Smooth muscle cell (in vitro differentiated cells): ENCODE data around the gene DKK1. TPM values are rescaled to one million over a fixed set of nuclear protein-coding genes. Genes with fewer than 3 reads are reported as not detected.

ENCODE experiments used
- DNase-seq: peaks from one replicate; lab custom pipeline; 2025; ENCODE audit not compliant: unreplicated experiment; lab: John Stamatoyannopoulos, UW
- H2AFZ ChIP-seq: fragments of 200-600 bp; sonication (generic); 2 replicates; pipeline ENCODE4 v1.6.0; 2016; ENCODE audit warnings: antibody characterized with exemption, low read depth, mild to moderate bottlenecking
- H3F3A ChIP-seq: fragments of 200-600 bp; sonication (generic); 2 replicates; pipeline ENCODE4 v1.6.0; 2017; ENCODE audit warnings: antibody characterized with exemption, low read depth
- H3K27ac ChIP-seq: fragments of 200-600 bp; sonication (generic); 2 replicates; pipeline ENCODE4 v1.5.1; 2016; ENCODE audit warnings: low read depth, mild to moderate bottlenecking
- H3K27me3 ChIP-seq: fragments of 200-600 bp; sonication (generic); 2 replicates; pipeline ENCODE4 v1.6.1; 2016; ENCODE audit warnings: low read depth, mild to moderate bottlenecking
- H3K36me3 ChIP-seq: fragments of 200-600 bp; sonication (generic); 2 replicates; pipeline ENCODE4 v1.5.1; 2016; ENCODE audit warnings: low read depth
- H3K4me1 ChIP-seq: fragments of 200-600 bp; sonication (generic); 2 replicates; pipeline ENCODE4 v1.5.1; 2016; ENCODE audit warnings: low read depth
- H3K4me2 ChIP-seq: fragments of 200-600 bp; sonication (generic); 2 replicates; pipeline ENCODE4 v1.6.0; 2016; ENCODE audit warnings: mild to moderate bottlenecking
- H3K4me3 ChIP-seq: fragments of 200-600 bp; sonication (generic); 2 replicates; pipeline ENCODE4 v1.5.1; 2016; ENCODE audit warnings: mild to moderate bottlenecking
- H3K79me2 ChIP-seq: fragments of 200-600 bp; sonication (generic); 2 replicates; pipeline ENCODE4 v1.6.0; 2016; ENCODE audit warnings: low read depth, mild to moderate bottlenecking
- H3K9ac ChIP-seq: fragments of 200-600 bp; sonication (generic); 2 replicates; pipeline ENCODE4 v1.6.0; 2016; ENCODE audit warnings: low read depth
- H3K9me3 ChIP-seq: fragments of 200-600 bp; sonication (generic); replicated peaks from 2 replicates; pipeline ENCODE4 v1.5.1; 2016; ENCODE audit warnings: low read depth
- H4K20me1 ChIP-seq: fragments of 200-600 bp; sonication (generic); 2 replicates; pipeline ENCODE4 v1.6.0; 2016; ENCODE audit warnings: low read depth
- CTCF ChIP-seq: fragments of 200-600 bp; sonication (generic); IDR thresholded peaks from 2 replicates; pipeline ENCODE4 v1.5.1; 2017; ENCODE audit warnings: borderline replicate concordance, mild to moderate bottlenecking, antibody characterized with exemption; ENCODE audit not compliant: insufficient read depth, poor library complexity, severe bottlenecking
- WGBS: methylation state at CpG from one replicate; pipeline ENCODE4 v1.1.7; 2016; ENCODE audit warnings: low lambda C conversion rate; 5-methylcytosine and 5-hydroxymethylcytosine counted together
- polyA plus RNA-seq: library from polyadenylated mRNA; unstranded; fragments of >200 nt; fragmentation: Nextera tagmentation; extraction: Ambion mirVana; gene quantifications from 2 replicates; pipeline ENCODE4 v1.2.1, GENCODE V29; 2016
- total RNA-seq: library from RNA; depleted of rRNA; stranded (reverse); fragments of >200 nt; gene quantifications from 2 replicates; pipeline ENCODE4 v1.2.3, GENCODE V29; 2014

Gene DKK1
- total and polyA plus RNA-seq, 2 experiments from 2014 or later, result 59.5 to 76.6 TPM

GRCh38 chr10:52346394-52347326 lies 32.6 kb downstream of the DKK1 start:
- H2AFZ ChIP-seq, result no peak overlapping the region
- H3K4me1 ChIP-seq, result no peaks in the 10 kb centered on the region
- no peaks in the 10 kb centered on the region for H3K27me3 ChIP-seq
- DNase-seq, result no peak
- H3K9me3 ChIP-seq, result no peaks in the 10 kb centered on the region
- H3F3A ChIP-seq, result no peaks in the 10 kb centered on the region
- no peaks in the 10 kb centered on the region for H3K36me3 ChIP-seq
- no peaks in the 10 kb centered on the region for H3K79me2 ChIP-seq
- no peak overlapping the region for H3K4me3 ChIP-seq
- no peaks in the 10 kb centered on the region for H4K20me1 ChIP-seq
- H3K4me2 ChIP-seq, result no peak overlapping the region
- TF ChIP-seq CTCF, result no peak
- no peak overlapping the region for H3K9ac ChIP-seq
- WGBS, result 95% methylated on average over 22 of the region's 27 CpGs
- H3K27ac ChIP-seq, result no peak overlapping the region

GRCh38 chr10:52347327-52347667 lies 33.2 kb downstream of the DKK1 start:
- DNase-seq, result no peak
- Histone ChIP-seq H3K9ac (no peak overlapping the region), H3F3A (no peaks in the 10 kb centered on the region), H3K27me3 (no peaks in the 10 kb centered on the region), H3K4me2 (no peak overlapping the region), H3K79me2 (no peaks in the 10 kb centered on the region), H3K4me3 (no peak overlapping the region), H2AFZ (no peak overlapping the region), H3K27ac (no peak overlapping the region), H4K20me1 (no peaks in the 10 kb centered on the region), H3K4me1 (no peaks in the 10 kb centered on the region), H3K36me3 (no peaks in the 10 kb centered on the region), H3K9me3 (no peaks in the 10 kb centered on the region)
- no peak for TF ChIP-seq CTCF
- 98% methylated on average over 5 of the region's 5 CpGs for WGBS

- no peak overlapping the region for H3K27ac ChIP-seq
- no peaks in the 10 kb centered on the region for H3K36me3 ChIP-seq
- no peaks in the 10 kb centered on the region for H3K4me1 ChIP-seq
- H4K20me1 ChIP-seq, result no peaks in the 10 kb centered on the region
- no peaks in the 10 kb centered on the region for H3K27me3 ChIP-seq
- no peaks in the 10 kb centered on the region for H3K79me2 ChIP-seq
- H2AFZ ChIP-seq, result no peak overlapping the region
- no peaks in the 10 kb centered on the region for H3F3A ChIP-seq
- 96% methylated on average over 5 of the region's 5 CpGs for WGBS
- H3K9me3 ChIP-seq, result no peaks in the 10 kb centered on the region
- no peak for TF ChIP-seq CTCF
- H3K9ac ChIP-seq, result no peak overlapping the region
- H3K4me3 ChIP-seq, result no peak overlapping the region
- no peak for DNase-seq
- no peak overlapping the region for H3K4me2 ChIP-seq
These were observed 34.0 kb downstream of the DKK1 start for GRCh38 chr10:52348037-52348564.
